GM18507 (cell line): ENCODE measurements around the gene FAM156A.
"Not testable (repeated sequence)": the region's sequence is repeated elsewhere in the genome, so short reads cannot be mapped to it uniquely, and the experiment has no call there.

Source experiments
- DNase-seq: peaks from one replicate; pipeline ENCODE4 v3.0.0; 2011; ENCODE audit warnings: low read depth; ENCODE audit not compliant: insufficient read length; ENCODE audit errors: extremely low spot score
- FAIRE-seq: peaks from 2 replicates; lab custom pipeline; 2011; peaks lifted over from hg19 to GRCh38; lab: Jason Lieb, UNC

The FAM156A gene, protein sequence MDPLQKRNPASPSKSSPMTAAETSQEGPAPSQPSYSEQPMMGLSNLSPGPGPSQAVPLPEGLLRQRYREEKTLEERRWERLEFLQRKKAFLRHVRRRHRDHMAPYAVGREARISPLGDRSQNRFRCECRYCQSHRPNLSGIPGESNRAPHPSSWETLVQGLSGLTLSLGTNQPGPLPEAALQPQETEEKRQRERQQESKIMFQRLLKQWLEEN

DNA sequence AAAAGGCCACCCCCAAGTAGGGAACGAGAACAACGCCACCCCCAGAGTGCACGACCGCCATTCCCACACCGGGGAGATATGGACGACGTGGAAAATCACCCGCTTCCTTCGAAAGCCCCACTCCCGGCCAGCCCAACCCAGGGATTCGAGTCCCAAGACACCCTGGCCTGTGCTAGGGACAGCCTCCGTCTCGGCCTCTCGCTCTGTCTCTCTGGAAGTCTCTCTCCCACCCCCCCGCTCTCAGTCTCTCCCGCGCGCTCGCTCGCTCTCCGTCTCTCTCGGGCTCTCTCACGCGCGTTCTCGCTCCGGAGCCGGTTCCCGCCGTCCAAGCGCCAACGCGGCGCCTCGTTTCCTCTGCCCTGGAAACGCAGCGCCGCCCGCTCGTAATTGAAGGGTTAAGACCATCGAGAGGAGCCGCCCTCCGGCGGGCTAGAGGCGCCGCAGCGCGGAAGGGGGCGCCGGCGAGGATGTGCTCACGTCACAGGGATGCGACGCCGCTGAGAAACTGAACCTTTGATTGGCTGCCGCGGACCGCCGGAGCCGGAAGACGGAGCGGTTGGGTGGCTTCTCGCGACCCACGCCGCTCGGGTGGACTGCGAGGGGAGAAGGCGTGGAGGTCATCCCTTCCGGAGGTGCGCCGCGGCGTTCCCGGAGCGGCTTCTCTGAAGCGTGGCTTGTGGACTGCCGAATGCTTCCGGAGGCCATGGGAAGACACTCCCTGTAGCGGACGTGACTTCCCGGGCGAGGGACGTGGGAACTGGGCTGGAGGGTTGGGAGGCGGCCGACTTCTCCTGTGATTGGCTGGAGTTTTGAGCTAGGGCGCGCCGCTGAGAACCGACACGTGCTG is at the start of gene FAM156A:
Gene FAM156A (minus strand): TSS at position 406 of the 847 bp plus-strand sequence. CDS start 9,930 bp downstream, outside the sequence.
- not testable (repeated sequence) for DNase-seq

DNA sequence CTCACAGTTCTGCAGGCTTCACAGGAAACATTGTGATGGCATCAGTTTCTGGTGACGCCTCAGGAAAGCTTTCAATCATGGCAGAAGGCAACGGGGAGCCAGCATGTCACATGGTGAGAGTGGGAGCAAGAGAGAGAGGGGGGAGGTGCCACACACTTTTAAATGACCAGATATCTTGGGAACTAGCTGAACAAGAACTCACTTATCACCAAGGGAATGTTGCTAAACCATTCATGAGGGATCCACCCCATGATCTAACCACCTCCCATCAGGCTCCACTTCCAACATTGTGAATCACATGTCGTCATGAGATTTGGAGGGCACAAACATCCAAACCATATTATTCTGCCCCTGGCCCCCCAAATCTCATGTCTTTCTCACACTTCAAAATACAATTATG is 47.0 kb upstream of the FAM156A start:
- DNase-seq: no peak
- FAIRE-seq: no peak

More for the DNA sequence above, at the start of gene FAM156A:
- peak; percentile 99 for FAIRE-seq

DNA sequence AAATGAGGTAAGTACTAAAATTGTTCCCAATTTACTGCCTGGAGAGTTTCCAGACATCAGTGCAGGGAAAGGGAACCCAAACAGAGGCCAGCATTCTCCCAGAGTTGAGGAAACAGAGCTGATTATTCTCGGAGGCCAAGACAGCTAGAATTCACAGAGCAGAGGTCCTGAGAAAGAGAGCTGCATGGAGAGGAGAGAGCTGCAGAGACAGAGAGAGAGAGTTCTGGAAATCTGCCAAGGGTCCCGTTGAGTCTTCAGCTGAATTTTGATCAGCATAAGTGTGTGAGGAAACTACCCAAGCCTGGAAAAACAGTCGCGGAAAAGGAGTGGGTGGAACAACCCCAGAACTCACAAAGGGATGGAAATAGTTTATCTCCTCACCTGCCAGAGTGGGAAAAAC is 46.5 kb upstream of the FAM156A start:
- DNase-seq (no peak), FAIRE-seq (no peak)

DNA sequence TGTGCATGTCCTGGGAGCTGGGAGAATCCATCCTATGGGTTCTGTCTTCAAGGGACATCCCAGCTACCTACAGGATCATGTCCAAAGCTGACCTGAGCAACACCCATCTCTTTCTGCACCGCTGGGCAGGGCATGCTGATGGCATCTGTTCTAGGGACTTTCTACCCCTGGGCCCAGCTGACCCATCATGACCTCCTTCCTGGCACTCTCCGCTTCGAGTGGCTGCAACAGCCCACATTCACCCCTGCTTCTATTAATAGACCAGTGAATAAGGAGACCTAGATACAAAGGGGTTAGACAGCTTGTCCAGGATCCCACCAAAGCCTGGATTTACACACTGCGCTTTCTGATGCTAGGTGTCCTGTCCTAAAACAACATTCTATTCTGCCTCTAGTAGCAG is 45.7 kb upstream of the FAM156A start:
- DNase-seq (no peak), FAIRE-seq (no peak)

DNA sequence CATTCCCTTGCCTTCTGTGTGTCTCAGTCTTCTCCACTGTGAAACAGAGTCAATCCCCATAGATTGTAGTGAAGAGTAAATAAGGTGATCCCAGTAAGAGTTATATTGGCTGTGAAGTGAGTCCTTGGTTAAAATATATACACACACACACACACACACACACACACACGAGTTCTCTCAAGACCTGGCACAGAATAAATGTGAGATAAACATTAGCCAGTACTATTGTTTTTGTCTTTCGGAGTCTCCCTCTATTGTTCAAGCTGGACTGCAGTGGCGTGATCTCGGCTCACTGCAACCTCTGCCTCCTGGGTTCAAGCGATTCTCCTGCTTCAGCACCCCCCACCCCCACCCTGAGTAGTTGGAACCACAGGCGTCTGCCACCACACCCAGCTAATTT is 44.8 kb upstream of the FAM156A start:
- no peak for FAIRE-seq
- no peak for DNase-seq

DNA sequence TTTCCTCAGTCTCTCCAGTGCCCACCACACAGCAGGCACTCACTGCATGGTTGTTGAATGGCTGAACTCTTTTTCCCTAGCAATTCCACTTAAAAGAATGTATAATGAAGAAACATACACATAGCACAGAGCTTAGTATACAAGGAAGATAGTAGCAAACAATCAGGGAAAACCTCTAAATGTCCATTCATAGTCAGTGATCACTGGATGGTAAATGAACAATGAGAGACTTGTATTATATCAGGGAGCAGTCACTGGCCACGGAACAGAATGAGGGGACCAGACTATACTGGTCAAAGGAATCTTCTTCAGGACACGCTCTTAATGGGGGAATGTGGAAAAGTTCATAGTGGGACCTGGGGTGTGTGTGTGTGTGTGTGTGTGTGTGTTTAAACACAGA is 43.6 kb upstream of the FAM156A start:
- FAIRE-seq (no peak), DNase-seq (no peak)

DNA sequence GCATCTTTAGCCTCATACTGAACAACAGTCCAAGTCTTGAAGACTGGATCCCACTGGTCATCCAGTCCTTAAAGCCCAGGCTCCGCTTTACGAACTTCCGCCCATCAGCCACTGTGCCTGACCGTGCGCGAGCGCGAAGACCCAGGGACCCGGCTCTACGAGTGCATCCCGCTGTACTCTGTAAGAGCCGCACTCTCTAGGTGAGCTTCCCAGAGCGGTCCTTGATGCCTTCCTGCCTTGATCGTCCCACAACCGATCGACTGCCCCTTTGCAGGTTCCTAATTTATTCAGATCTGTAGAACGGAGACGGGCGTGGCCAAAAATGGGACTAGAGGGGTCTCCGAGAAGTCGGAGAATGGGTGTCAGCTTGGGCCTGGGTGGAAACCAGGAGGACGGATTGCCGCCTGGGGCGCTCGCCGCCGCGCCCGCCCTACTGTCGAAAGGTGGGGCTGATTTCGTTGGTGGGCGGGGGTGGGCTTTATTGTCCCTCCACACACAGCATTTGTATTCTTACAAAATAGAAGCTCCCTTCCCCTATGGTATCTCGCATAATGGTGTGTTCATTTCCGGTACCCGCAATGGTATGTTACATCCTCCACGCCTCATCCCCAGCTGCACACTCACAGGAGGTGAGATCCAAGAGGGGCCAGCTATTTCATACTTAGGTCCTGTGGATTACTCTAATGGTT is 42.3 kb upstream of the FAM156A start:
- FAIRE-seq (no peak), DNase-seq (no peak)

DNA sequence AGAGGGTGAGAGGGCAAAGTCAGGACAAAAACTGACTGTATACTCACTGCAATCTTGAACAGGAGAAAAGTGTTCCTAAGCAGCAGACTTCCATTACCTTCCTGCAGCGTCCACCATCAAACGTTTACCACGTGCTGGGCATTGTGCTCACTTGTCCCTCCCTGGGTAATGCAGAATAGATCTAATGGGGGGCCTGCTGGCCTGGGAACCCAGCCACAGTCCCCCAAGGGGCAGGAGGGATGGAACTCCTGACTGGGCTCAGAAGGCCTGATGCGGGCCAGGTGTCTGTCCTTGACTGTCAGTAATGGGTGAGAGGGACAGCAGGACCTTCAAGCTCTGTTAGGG is 37.6 kb upstream of the FAM156A start:
- FAIRE-seq: no peak
- DNase-seq: no peak

DNA sequence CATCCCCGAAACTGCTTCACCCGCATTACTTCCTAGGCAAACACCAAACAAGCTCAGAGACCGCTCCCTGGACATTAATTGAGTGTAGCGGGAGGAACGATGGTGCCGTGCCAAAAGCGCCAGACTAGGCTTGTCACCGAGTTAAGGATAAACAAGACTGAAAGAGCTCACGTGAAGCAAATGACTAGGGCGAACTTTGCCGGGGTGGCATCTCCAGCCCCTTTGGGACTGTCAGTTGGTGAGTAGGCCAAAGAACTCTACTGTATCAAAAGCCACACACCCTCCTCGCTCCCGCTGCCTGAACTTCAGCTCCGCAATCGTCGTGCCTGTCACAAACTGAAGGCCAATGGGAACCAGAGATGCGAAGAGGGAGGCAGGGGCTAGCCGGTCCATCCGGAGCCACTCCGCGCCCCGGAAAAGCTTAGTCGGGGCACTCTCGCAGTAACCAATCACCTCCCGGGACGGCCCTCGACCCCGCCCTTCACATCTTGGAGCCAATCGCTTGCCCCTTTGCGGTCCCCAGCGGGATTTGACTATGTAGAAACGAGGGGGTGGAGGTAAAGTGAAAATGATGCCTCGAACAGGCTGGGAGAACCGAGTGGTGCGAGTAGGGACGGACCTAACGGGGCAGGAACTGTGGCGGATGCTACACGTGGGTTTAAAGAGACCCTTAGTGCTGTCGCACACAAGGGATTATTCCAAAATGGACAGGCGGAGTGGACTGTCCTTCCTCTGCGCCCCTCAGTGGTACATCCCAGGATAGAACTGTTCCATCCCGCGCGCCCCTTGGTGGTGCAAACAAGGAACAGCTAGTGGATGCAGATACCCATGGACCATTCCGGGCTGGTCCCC is 37.0 kb upstream of the FAM156A start:
- DNase-seq: peak; percentile 71
- peak; percentile 99 for FAIRE-seq

DNA sequence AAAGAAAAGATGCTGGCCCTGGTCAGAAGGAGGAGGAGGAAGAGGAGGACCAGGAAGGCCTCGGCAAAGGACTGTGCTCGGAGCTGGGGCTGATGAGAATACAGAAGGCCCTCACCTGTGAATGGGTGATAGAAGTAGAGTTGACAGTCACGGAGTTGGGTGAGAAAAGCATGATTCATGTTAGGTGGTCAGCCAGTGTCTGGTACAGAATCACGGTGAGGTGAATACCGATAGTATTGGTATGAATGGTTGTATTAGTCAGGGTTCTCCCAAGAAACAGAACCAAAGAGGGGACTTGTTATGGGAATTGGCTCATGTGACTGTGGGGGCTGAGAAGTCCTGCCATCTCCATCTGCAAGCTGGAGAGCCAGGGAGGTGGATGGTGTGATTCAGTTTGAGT is 32.5 kb upstream of the FAM156A start:
- no peak for FAIRE-seq
- no peak for DNase-seq

DNA sequence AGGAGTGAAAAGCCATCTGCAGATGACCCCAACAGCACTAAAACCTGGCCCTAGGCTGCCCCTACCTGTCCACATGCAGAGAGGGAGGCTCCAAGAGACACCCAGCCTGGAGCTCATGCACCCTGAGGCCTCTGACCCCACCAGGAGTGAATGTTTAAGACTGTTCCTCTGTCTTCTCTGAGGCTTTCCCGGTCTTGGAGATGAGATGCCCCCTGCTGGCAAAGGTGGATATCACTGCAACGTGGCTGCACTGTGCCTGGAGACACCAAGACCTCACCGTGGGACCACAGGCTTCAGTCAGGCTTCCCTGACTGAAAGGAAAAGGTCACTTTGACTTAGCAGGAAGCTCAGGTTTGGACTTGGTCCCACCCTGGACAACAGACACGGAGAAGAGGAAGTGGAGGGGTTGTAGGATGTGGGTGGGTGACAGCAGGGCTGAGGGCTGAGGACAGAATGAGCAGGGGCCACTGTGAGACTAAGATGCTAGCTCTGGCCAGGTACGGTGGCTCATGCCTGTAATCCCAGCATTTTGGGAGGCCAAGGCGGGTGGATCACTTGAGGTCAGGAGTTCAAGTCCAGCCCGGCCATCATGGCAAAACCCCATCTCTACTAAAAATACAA is 31.8 kb upstream of the FAM156A start:
- DNase-seq: not testable (repeated sequence)
- peak; percentile 97 for FAIRE-seq

DNA sequence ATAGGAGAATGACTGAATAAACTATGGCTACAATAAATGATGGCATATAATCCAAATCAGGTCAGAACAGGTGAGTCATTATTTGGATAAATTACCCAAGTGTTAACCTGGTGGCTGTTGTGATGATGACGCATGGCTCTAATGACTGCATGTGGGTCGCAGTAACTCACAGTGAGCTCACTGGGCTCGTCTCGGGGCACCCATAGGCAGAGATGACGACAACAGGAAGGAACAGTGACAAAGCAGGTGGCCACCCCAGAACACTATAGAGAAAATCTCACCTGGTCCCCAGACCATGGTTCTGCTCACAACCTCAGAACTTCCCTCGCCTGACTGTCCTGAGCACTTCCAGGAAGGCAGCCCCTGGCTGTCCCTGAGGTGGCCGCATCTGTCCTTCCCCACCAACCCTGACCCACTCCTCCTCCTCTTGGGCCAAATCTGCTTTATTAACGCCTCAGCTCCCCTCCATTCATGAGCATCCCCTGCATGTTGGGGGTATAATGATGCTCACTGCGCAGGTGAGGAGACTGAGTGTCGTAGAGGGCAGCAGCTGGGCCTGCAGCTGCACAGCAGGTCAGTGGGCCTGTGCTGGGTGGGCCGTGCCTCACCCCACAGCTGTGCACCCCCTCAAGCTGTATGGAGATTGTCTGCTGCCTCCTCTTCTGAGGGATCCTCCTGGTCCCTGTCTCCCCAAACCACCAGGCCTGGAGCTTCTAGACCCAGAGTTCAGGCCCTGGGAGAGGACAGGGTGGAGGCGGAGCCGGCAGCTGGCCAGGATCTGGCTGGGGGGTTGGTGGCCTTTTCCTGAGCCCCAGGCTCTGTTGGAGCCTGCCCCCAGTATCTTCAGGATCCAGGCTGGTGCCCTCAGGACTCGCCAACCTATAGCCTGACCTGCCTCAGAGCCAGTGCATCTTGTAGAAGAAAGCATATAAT is 30.9 kb upstream of the FAM156A start:
- FAIRE-seq (no peak), DNase-seq (no peak)

DNA sequence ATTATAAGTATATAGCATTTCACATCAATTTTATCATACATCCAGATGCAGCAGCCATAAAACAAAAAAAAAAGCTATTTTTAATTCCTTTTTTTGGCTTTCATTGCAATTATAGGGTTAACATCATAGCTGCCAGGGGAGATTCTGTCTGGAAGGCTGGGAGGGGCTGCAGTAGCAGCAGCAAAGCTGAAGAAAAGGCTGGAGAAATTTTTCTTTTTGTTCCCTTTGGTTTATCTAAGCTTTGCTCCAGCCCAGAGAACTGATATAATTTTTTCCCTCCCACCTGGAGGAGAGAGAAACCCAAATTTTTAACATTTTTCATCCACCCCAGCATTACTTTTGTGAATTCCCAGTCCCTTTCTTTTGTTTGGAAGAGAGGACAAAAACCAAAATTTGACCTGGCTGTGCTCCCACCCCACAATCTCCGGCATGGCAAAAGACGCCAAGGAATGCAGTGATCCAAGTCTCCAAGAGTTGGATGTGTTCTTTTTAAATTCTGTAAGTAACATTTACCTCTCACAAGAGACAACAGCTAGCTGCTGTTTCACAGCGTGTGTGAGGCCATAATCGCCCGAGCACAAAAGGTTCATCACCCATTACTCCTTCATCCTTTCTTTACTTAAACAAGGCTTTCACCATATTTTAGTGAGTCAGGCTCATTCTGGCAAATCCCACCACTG is 25.1 kb upstream of the FAM156A start:
- FAIRE-seq (no peak), DNase-seq (no peak)

DNA sequence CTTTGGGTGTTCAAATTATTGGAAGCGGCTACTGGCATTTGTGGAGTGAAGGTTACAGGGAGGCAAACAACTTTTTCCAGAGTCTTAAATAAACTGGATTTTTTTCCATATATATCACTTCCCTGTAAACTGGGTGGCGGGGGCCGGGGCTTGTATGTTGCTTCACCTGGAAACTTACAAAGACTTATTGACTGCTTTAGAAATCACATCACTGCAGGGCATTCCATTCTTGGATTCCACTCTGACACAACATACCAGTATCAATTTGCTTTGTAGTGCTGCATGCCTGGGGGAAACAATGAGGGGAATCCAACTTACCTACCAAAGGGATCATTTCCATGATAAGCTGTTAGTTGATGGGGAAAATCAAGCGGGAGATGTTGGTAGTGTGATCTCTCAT is 21.7 kb upstream of the FAM156A start:
- DNase-seq (no peak), FAIRE-seq (no peak)

DNA sequence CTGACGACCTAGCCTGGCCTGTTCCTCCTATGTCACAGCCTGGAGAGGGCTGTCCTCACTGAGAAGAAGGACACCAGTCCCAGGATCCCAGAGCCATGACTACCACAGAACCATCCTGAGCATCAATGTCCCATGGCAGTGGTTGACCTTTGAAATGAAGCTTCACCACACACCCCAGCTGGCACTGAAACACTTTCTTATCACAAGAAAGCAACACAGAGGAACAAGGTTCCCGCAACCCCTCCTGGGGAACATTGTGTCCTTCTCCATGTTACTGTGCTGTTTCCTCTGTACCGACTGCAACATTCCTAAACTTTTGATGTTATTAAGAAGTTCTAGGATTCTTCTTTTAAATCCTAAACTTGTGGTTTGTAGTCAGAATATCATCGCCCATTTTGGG is 21.2 kb upstream of the FAM156A start:
- no peak for FAIRE-seq
- DNase-seq: no peak

DNA sequence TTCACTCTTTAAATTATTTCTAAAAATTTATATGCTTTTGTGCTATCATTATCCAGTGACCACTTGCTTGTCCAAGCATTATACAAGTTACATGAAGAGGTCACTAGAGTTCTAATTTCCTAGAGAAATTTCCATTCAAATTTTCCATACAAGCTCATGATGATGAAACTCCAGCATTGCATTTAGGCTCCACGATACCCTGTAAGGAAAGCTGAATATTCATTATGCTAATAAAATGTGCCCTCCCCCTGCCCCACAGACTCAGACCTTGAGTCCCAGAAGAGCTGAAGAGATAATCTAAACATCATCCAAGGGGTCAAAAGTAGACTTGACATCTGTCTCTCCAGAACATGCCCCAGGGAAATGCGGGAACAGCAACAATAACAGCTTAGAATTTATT is 19.6 kb upstream of the FAM156A start:
- FAIRE-seq (no peak), DNase-seq (no peak)

DNA sequence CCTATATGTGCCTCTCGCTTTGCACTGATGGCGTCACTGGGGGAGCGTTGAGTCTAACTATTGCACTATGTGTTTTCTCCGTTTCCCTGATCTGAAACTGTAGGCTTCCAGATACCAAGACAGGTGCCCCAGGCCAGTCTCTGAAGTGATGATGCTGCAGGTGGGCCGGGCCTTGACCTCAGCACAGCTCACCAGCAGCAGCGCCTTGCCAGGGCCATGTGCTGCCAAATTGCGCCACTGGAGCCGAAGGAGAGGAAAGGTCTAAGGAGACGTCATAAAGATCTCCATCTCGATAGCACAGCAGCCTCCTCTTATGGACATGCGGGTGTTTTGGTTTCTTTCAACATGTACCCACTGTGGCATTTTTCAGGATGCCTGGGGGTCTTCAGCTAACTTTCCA is 17.3 kb upstream of the FAM156A start:
- not testable (repeated sequence) for FAIRE-seq, DNase-seq
